Omental fat pad (tissue), 4 donors: Measurements from ENCODE around the gene MYMX. TPM values are rescaled to one million over a fixed set of nuclear protein-coding genes. Genes with fewer than 3 reads are reported as not detected.

Experiments used
- ATAC-seq: fragments of 150-250 bp; one replicate; pipeline ENCODE4 v1.9.1; 2016; ENCODE audit warnings: mild to moderate bottlenecking, moderate library complexity; ENCODE audit not compliant: low FRiP score
- DNase-seq: peaks from one replicate; pipeline ENCODE4 v3.0.0-alpha.2; 2019; ENCODE audit warnings: low spot score
- total RNA-seq, 4 donors: library from RNA; depleted of rRNA; stranded (reverse); fragments of >200 nt; gene quantifications; one replicate each; pipeline ENCODE4 v1.1.0, GENCODE V29; 2016
- TF ChIP-seq, protein P1 (sequence below), 3 donors: fragments of 450-650 bp; IDR thresholded peaks; one replicate each; pipeline ENCODE4 v1.5.1; 2016 to 2017; ENCODE audit warnings: antibody characterized with exemption in 3 of 3, mild to moderate bottlenecking in 3 of 3, moderate library complexity in 2 of 3

The MYMX gene
- total RNA-seq, 4 donors from 2014 or later, result 1.9 to 15.8 (median 2.4) TPM; not detected in 1

DNA sequence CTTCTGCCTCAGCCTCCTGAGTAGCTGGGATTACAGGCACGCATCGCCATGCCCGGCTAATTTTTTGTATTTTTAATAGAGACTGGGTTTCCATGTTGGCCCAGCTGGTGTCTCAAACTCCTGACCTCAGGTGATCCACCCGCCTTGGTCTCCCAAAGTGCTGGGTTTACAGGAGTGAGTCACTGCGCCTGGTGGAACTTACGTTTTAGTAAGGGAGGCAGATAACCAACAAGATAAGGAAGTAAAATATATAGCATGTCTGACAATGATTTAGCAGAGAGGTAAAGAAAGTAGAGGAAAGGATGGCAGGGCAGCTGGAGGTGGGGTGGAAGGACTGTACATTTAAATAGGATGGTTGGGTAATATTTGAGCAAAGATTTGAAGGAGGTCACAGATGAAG, 12.8 kb upstream of the MYMX start:
- TF ChIP-seq, protein P1, sequence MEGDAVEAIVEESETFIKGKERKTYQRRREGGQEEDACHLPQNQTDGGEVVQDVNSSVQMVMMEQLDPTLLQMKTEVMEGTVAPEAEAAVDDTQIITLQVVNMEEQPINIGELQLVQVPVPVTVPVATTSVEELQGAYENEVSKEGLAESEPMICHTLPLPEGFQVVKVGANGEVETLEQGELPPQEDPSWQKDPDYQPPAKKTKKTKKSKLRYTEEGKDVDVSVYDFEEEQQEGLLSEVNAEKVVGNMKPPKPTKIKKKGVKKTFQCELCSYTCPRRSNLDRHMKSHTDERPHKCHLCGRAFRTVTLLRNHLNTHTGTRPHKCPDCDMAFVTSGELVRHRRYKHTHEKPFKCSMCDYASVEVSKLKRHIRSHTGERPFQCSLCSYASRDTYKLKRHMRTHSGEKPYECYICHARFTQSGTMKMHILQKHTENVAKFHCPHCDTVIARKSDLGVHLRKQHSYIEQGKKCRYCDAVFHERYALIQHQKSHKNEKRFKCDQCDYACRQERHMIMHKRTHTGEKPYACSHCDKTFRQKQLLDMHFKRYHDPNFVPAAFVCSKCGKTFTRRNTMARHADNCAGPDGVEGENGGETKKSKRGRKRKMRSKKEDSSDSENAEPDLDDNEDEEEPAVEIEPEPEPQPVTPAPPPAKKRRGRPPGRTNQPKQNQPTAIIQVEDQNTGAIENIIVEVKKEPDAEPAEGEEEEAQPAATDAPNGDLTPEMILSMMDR (IDR thresholded peaks at IDR 0.05), result no peak
- no peak for DNase-seq
- ATAC-seq, result no peak

GRCh38 chr6:44207966-44208365, 8.8 kb upstream of the MYMX start:
- TF ChIP-seq, protein P1 (IDR thresholded peaks at IDR 0.05), result no peak
- DNase-seq, result no peak

GRCh38 chr6:44211284-44211683, 5.4 kb upstream of the MYMX start:
- TF ChIP-seq, protein P1 (IDR thresholded peaks at IDR 0.05), result no peak
- ATAC-seq, result no peak

More at GRCh38 chr6:44207966-44208365, 8.8 kb upstream of the MYMX start:
- ATAC-seq, result no peak

DNA sequence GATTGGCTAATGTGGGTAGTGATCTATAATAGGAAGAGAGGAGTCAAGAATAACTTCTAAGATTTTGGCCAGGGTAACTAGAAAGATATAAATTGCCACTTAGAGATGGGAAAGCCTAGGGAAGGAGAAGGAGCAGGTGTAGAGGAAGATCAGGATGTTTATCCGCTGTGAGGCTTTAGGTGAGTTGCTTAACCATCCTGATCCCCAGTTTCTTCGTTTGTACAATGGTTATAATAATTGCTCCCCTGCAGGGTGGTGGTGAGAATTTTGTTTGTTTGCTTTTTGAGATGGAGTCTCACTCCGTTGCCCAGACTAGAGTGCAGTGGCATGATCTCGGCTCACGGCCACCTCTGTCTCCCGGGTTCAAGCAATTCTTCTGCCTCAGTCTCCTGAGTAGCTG, 2.4 kb upstream of the MYMX start:
- TF ChIP-seq, protein P1 (IDR thresholded peaks at IDR 0.05), result no peak
- ATAC-seq (no peak), DNase-seq (no peak)

More at GRCh38 chr6:44211284-44211683, 5.4 kb upstream of the MYMX start:
- no peak for DNase-seq

GRCh38 chr6:44217332-44218143, 812 bp downstream of the MYMX start:
- ATAC-seq (no peak), DNase-seq (no peak)
- TF ChIP-seq, protein P1 (IDR thresholded peaks at IDR 0.05), result no peak

DNA sequence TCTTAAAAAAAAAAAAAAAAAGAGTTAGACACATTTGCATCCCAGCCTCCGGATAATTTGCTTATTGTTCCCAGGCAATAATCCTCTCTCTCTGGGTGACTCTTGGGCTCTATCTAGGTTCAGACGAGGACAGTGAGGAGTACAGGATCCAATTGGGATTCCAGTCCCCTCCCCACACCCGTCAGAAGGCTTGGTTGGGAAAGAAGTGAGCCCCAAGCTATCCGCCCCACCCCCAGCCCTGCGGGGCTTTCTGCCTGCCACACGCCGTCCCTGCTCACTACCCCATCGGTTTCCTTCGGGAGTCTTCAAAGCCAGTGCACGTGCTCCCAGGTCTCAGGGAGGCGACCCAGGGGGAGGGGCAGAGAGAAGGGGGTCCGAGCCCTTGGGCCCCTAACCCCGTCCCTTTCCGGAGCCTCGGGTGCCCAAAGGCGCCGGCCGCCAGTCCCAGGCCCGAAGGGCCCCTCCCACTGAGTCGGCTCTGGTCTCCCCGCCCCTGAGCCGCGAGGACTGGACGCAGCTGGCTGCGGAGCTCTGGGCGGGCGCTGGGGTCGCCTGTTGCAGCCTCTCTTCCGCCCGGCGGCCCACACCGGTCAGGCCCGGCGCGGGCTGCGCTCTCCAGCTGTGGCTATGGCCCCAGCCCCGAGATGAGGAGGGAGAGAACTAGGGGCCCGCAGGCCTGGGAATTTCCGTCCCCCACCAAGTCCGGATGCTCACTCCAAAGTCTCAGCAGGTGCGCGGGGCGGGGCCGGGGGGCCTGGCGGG, 2.5 kb downstream of the MYMX start:
- DNase-seq, result no peak
- ATAC-seq, result peak; percentile 75
- TF ChIP-seq, protein P1 (IDR thresholded peaks at IDR 0.05), result no peak
